ENCODE results near the gene PSORS1C2.
"Not testable (repeated sequence)": the region's sequence is repeated elsewhere in the genome, so short reads cannot be mapped to it uniquely, and the experiment has no call there.

The PSORS1C2 gene

DNA sequence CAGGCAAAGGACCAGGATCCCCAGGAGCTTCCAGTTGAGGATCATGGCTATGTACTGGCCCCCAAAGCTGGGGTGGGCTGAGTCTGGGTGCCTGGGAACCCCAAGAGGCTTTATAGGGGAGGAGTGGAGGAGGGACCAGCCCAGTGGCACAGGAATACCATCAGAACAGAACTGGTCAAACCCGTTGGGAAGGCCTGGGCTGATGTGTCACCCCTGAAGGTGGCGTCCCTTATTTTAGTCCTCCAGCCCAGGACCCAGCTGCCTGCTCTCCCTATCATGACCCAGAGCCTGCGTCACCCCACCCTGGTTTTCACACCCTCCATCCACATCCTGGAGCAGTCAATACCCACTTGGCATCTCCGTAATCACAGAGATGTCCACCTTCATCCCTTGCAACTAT lies at the start of gene PSORS1C2:
TSS of gene PSORS1C2 (minus strand) at position 85 of the 400 bp plus-strand sequence. CDS start at position 45, 40 bp downstream.
- peak within 1 kb of the TSS; percentile 42 to 82 (median 63) for H3K4me2 ChIP-seq

DNA sequence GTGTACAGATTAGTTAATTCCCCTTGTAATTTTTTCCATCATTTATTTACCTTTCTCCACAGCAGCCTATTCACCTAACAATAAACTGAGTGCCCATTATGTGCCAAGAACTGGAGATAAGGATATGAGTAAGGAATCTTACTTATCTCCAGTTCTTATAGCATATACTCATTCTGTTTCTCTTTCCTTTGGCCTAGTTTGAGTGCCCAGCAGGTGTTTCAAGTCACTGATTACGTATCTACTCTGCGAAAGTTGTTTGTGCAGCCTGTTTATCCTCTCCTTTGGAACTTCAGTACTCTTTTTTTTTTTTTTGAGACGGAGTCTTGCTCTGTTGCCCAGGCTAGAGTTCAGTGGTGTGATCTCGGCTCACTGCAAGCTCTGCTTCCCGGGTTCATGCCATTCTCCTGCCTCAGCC lies 48.9 kb upstream of the PSORS1C2 start:
- no peaks in the 10 kb centered on the region for H4K20me1 ChIP-seq
- H3K4me1 ChIP-seq = peaks cover 0 to 5% (median 0%) of the 10 kb centered on the region in 10 experiments; a peak in 1 of 20 replicates
- H3K4me3 ChIP-seq = no peak overlapping the region
- H3K9ac ChIP-seq = no peak overlapping the region
- H3K4me2 ChIP-seq = no peak overlapping the region
- no peak for TF ChIP-seq Cebpa-rat (IDR thresholded peaks at IDR 0.05)
- no peaks in the 10 kb centered on the region for H3K9me3 ChIP-seq (replicated peaks in 1 of 11)
- no peaks in the 10 kb centered on the region for H3K27me3 ChIP-seq
- H3K27ac ChIP-seq = no peak overlapping the region
- no peaks in the 10 kb centered on the region for H3K36me3 ChIP-seq

More for the DNA sequence above, at the start of gene PSORS1C2:
- Histone ChIP-seq H4K20me1 (no peaks in the 10 kb centered on the region), H3K9me3 (replicated peaks in 1 of 11) (no peaks in the 10 kb centered on the region), H3K4me3 (peak within 1 kb of the TSS in 2 of 10 experiments; percentile 33 to 41; a peak in 1 of 20 replicates), H3K27me3 (no peaks in the 10 kb centered on the region), H3K9ac (peak within 1 kb of the TSS in 2 of 11 experiments; percentile 7 to 44; a peak in 2 of 22 replicates), H3K27ac (no peak within 1 kb of the TSS; a peak in 1 of 22 replicates), H3K4me1 (peaks cover 0 to 6% (median 5%) of the 10 kb centered on the region in 10 experiments; a peak in 11 of 20 replicates), H3K36me3 (peaks cover 9 to 20% (median 15%) of the 10 kb centered on the region in 11 experiments; a peak in 18 of 22 replicates)
- TF ChIP-seq Cebpa-rat (IDR thresholded peaks at IDR 0.05) = no peak

- Histone ChIP-seq H3K9me3 (replicated peaks in 1 of 11) (no peaks in the 10 kb centered on the region), H3K27ac (no peak overlapping the region), H3K4me2 (0 out of 22 replicates have a peak overlapping the region, but pooled peaks of 1 of the 11 experiments have one; percentile 22), H3K4me3 (no peak overlapping the region), H3K36me3 (no peaks in the 10 kb centered on the region), H3K4me1 (peaks cover 0 to 5% (median 0%) of the 10 kb centered on the region in 10 experiments; a peak in 1 of 20 replicates), H3K27me3 (no peaks in the 10 kb centered on the region), H3K9ac (no peak overlapping the region), H4K20me1 (no peaks in the 10 kb centered on the region)
- TF ChIP-seq Cebpa-rat (IDR thresholded peaks at IDR 0.05) = no peak
Observed at GRCh38 chr6:31186052-31186734, 47.3 kb upstream of the PSORS1C2 start.

DNA sequence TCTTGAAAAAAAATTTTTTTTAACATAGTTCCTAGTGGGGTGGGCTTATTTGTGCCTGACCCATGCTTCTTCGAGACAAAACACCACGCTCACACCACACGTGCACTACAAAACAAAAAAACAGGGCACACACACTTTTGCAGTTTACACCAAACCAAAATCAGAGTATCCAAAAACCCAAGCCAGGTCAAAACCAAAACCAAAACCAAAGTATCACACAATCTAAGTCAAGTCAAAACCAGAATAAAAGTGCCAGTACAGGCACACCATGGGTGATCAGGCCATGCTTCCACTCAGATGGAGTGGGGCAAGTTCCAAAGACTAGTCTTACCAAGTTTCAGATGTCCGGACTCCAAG lies 46.8 kb upstream of the PSORS1C2 start:
- H3K27ac ChIP-seq; H3K4me3 ChIP-seq; H4K20me1 ChIP-seq; H3K27me3 ChIP-seq; H3K9me3 ChIP-seq (replicated peaks in 1 of 11); H3K9ac ChIP-seq; H3K36me3 ChIP-seq; H3K4me1 ChIP-seq: not testable (repeated sequence)
- 0 out of 22 replicates have a peak overlapping the region, but pooled peaks of 1 of the 11 experiments have one; percentile 22 for H3K4me2 ChIP-seq

DNA sequence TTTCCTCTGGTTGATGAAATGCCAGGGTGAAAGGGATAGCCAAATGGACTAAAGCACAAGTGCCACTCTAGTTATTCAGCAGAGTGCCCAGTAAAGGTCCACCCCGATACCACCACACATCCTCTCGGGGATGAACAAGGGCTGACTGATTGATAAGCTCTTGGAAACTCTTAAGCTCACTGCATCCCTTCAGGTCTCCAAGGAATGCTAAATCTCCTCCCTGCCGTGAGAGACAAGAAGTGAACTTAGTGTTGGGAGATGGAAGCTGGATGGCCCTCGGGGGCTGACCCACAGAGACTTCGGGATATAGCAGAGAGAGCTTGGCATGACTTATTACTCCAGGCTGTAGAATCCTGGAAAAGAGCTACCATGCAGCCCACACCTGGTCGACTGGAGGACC lies 45.0 kb upstream of the PSORS1C2 start:
- H3K4me1 ChIP-seq; H3K4me3 ChIP-seq; H3K27me3 ChIP-seq; H3K27ac ChIP-seq; H3K36me3 ChIP-seq; H3K9ac ChIP-seq; H3K9me3 ChIP-seq (replicated peaks in 1 of 11); H3K4me2 ChIP-seq; H4K20me1 ChIP-seq: not testable (repeated sequence)

DNA sequence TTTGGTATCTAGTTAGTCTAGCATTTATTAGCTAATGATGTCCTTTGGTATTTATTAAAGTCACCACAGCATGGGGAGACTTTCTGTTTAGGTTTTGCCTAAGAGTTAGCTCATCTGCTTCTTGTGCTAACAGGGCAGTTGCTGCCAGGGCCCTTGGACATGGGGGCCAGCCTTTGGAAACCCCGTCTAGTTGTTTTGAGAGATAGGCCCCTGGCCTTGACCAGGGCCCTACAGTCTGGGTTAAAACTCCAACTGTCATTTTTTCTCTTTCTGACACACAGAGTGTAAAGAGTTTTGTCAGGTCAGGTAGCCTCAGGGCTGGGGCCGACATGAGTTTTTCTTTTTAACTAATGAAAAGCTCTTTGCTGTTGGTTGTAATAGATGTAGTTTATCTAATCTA lies 44.4 kb upstream of the PSORS1C2 start:
- H3K4me3 ChIP-seq, H3K4me2 ChIP-seq, H3K4me1 ChIP-seq: not testable (repeated sequence)

GRCh38 chr6:31180500-31180899 lies 41.6 kb upstream of the PSORS1C2 start:
- no peaks in the 10 kb centered on the region for H3K36me3 ChIP-seq
- no peaks in the 10 kb centered on the region for H3K9me3 ChIP-seq (replicated peaks in 1 of 11)
- H3K4me1 ChIP-seq = peaks cover 0 to 6% (median 0%) of the 10 kb centered on the region in 10 experiments; a peak in 2 of 20 replicates
- no peaks in the 10 kb centered on the region for H4K20me1 ChIP-seq
- no peak overlapping the region for H3K4me3 ChIP-seq
- no peak overlapping the region for H3K27ac ChIP-seq
- no peak overlapping the region for H3K4me2 ChIP-seq
- no peaks in the 10 kb centered on the region for H3K27me3 ChIP-seq
- H3K9ac ChIP-seq = no peak overlapping the region
- TF ChIP-seq Cebpa-rat (IDR thresholded peaks at IDR 0.05) = no peak

More for the DNA sequence above, 44.4 kb upstream of the PSORS1C2 start:
- not testable (repeated sequence) for H3K27me3 ChIP-seq; H3K27ac ChIP-seq; H3K9ac ChIP-seq; H4K20me1 ChIP-seq; H3K9me3 ChIP-seq (replicated peaks in 1 of 11); H3K36me3 ChIP-seq

- no peaks in the 10 kb centered on the region for H3K9me3 ChIP-seq (replicated peaks in 1 of 11)
- no peaks in the 10 kb centered on the region for H4K20me1 ChIP-seq
- H3K4me1 ChIP-seq = peaks cover 0 to 6% (median 0%) of the 10 kb centered on the region in 10 experiments; a peak in 2 of 20 replicates
- no peaks in the 10 kb centered on the region for H3K27me3 ChIP-seq
- no peaks in the 10 kb centered on the region for H3K36me3 ChIP-seq
- no peak for TF ChIP-seq Cebpa-rat (IDR thresholded peaks at IDR 0.05)
- H3K27ac ChIP-seq = no peak overlapping the region
- H3K4me2 ChIP-seq = no peak overlapping the region
- no peak overlapping the region for H3K9ac ChIP-seq
- no peak overlapping the region for H3K4me3 ChIP-seq
Observed at GRCh38 chr6:31179896-31180295, 41.0 kb upstream of the PSORS1C2 start.

DNA sequence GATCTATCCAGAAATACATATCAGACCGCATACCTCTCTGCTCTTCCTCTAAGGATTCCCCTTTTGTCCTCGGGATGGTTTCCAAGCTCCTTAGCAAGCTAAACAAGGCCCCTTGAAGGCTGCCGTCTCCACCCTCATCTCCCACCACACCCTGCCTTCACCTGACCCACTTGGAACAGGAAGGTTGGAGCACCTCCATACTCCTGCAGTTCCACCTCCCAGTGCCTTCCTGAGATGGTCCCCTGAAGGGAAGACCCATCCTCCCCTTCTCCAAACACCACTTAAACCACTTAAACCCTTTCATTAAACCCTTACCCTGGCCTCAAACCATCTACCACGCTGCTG lies 40.1 kb upstream of the PSORS1C2 start:
- Histone ChIP-seq H3K9me3 (replicated peaks in 1 of 11) (no peaks in the 10 kb centered on the region), H3K4me1 (peaks cover 0 to 6% (median 0%) of the 10 kb centered on the region in 10 experiments; a peak in 2 of 20 replicates), H3K27me3 (no peaks in the 10 kb centered on the region), H3K4me2 (peak overlapping the region in 1 of 11 experiments; percentile 37; a peak in 1 of 22 replicates), H3K27ac (no peak overlapping the region), H4K20me1 (no peaks in the 10 kb centered on the region), H3K4me3 (no peak overlapping the region), H3K36me3 (no peaks in the 10 kb centered on the region), H3K9ac (no peak overlapping the region)
- TF ChIP-seq Cebpa-rat (IDR thresholded peaks at IDR 0.05) = no peak
